ENCODE measurements around the gene ISG20L2.
"Not testable (repeated sequence)": the region's sequence is repeated elsewhere in the genome, so short reads cannot be mapped to it uniquely, and the experiment has no call there.

Gene ISG20L2

GRCh38 chr1:156728599-156729462 lies at the start of gene ISG20L2:
Gene ISG20L2, minus strand, starts transcription at chr1:156728766. Its CDS starts 1,114 bp downstream, at chr1:156727652.
- DNase-seq = peak; percentile 79

- no peak for DNase-seq
Observed at GRCh38 chr1:156777573-156777972, 49.0 kb upstream of the ISG20L2 start.

GRCh38 chr1:156776942-156777341 lies 48.4 kb upstream of the ISG20L2 start:
- no peak for DNase-seq

GRCh38 chr1:156775799-156776198 lies 47.2 kb upstream of the ISG20L2 start:
- no peak for DNase-seq

- DNase-seq = no peak
Observed at GRCh38 chr1:156773607-156774006, 45.0 kb upstream of the ISG20L2 start.

- DNase-seq = no peak
Observed at GRCh38 chr1:156772728-156773497, 44.3 kb upstream of the ISG20L2 start.

- DNase-seq = no peak
Observed at GRCh38 chr1:156772222-156772621, 43.7 kb upstream of the ISG20L2 start.

- no peak for DNase-seq
Observed at GRCh38 chr1:156768610-156769295, 40.2 kb upstream of the ISG20L2 start.

- DNase-seq = no peak
Observed at GRCh38 chr1:156767879-156768604, 39.5 kb upstream of the ISG20L2 start.

GRCh38 chr1:156767101-156767878 lies 38.7 kb upstream of the ISG20L2 start, which contains the start of gene PRCC:
Gene PRCC, plus strand, starts transcription at chr1:156767535. Its CDS starts 237 bp downstream, at chr1:156767772.
- DNase-seq = peak; percentile 99

GRCh38 chr1:156766298-156767100 lies 37.9 kb upstream of the ISG20L2 start:
- DNase-seq = no peak

GRCh38 chr1:156765666-156766065 lies 37.1 kb upstream of the ISG20L2 start:
- DNase-seq = no peak

- not testable (repeated sequence) for DNase-seq
Observed at GRCh38 chr1:156765136-156765535, 36.6 kb upstream of the ISG20L2 start.

GRCh38 chr1:156760796-156761104 lies 32.2 kb upstream of the ISG20L2 start:
- DNase-seq = no peak

- no peak for DNase-seq
Observed at GRCh38 chr1:156760092-156760795, 31.7 kb upstream of the ISG20L2 start.

GRCh38 chr1:156757572-156758253 lies 29.1 kb upstream of the ISG20L2 start:
- not testable (repeated sequence) for DNase-seq

- no peak for DNase-seq
Observed at GRCh38 chr1:156756355-156756754, 27.8 kb upstream of the ISG20L2 start.

- no peak for DNase-seq
Observed at GRCh38 chr1:156755527-156755950, 27.0 kb upstream of the ISG20L2 start.

- DNase-seq = no peak
Observed at GRCh38 chr1:156754219-156754618, 25.7 kb upstream of the ISG20L2 start.

Data from NCI-H1417 treated with DMSO at 0.1 percent for 48 hours (cell line).